ENCODE data around the gene ZNF350. TPM values are rescaled to one million over a fixed set of nuclear protein-coding genes. Genes with fewer than 3 reads are reported as not detected.
"Not testable (repeated sequence)": the region's sequence is repeated elsewhere in the genome, so short reads cannot be mapped to it uniquely, and the experiment has no call there.

Gene ZNF350
- total RNA-seq, 2 donors from 2014 or later: 3.1 to 5.9 TPM

DNA sequence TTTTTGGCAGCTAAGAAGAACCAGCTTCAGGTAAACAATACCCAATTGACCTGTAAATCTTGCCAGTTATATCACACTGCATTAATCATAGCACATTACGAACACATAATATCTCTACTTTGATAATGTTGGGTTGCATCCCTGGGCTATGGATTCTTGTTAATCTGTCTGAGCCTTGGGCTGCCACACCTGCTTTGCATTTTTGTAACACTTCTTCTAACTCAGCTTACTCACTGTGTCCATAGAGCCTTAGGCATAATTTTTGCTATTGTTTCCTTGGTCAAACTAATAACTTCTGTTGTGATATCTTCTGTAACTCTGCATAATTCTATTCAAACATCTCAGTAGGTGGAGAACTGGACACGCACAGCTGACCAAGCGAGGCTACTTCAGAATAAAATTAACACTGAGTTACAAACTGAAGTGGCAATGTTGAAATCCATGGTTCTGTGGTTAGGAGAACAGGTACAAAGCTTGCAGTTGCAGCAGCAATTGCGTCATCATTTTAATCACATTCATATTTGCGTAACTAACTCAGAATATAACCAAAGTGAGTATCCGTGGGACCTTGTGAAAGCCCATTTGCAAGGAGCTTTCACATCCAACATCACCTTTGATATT lies 6.4 kb downstream of the ZNF350 start:
- TF ChIP-seq, protein P1, sequence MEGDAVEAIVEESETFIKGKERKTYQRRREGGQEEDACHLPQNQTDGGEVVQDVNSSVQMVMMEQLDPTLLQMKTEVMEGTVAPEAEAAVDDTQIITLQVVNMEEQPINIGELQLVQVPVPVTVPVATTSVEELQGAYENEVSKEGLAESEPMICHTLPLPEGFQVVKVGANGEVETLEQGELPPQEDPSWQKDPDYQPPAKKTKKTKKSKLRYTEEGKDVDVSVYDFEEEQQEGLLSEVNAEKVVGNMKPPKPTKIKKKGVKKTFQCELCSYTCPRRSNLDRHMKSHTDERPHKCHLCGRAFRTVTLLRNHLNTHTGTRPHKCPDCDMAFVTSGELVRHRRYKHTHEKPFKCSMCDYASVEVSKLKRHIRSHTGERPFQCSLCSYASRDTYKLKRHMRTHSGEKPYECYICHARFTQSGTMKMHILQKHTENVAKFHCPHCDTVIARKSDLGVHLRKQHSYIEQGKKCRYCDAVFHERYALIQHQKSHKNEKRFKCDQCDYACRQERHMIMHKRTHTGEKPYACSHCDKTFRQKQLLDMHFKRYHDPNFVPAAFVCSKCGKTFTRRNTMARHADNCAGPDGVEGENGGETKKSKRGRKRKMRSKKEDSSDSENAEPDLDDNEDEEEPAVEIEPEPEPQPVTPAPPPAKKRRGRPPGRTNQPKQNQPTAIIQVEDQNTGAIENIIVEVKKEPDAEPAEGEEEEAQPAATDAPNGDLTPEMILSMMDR (IDR thresholded peaks at IDR 0.05): no peak
- no peak for TF ChIP-seq POLR2A (IDR thresholded peaks at IDR 0.05)

DNA sequence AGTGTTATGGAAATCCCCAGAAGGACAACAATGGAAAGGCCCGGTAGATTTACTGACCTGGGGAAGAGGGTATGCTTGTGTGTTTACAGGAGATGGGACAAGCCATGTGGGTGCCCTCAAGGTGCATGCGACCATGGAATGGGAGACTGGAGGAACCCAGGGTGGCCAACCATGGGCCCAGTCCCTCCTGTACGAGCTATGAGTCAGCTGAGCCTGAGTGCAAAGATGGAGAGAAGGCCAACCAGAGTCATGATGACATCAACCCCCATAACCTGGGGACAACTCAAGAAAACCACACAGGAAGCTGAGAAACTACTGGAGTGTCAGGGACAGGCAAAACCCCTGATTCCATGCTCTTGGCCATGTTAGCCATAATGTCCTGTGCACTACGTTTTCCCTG lies 7.8 kb downstream of the ZNF350 start:
- Histone ChIP-seq H3K36me3 (replicated peaks in 1 of 2; ENCODE audit: insufficient read depth in 1 of 2, low read depth in 2 of 2) (peaks cover 2 to 6% of the 10 kb centered on the region in 2 donors), H3K4me1 (no peaks in the 10 kb centered on the region), H3K27me3 (no peaks in the 10 kb centered on the region), H3K9me3 (peaks cover 0 to 74% (median 0%) of the 10 kb centered on the region in 3 donors), H3K27ac (no peak overlapping the region), H3K4me3 (no peak overlapping the region)
- intact Hi-C loops (cut with DNase I): no loop called here
- DNase-seq (no peak), ATAC-seq (no peak)
- TF ChIP-seq, protein P1 (IDR thresholded peaks at IDR 0.05): no peak
- TF ChIP-seq POLR2A (IDR thresholded peaks at IDR 0.05): no peak
- WGBS, 2 donors: 92 to 100% methylated on average over 4 of the region's 4 CpGs

More for the DNA sequence above, 6.4 kb downstream of the ZNF350 start:
- Histone ChIP-seq H3K9me3 (peaks cover 0 to 61% (median 0%) of the 10 kb centered on the region in 3 donors), H3K27me3 (no peaks in the 10 kb centered on the region), H3K27ac (no peak overlapping the region), H3K4me1 (peaks cover 2% of the 10 kb centered on the region), H3K36me3 (replicated peaks in 1 of 2; ENCODE audit: insufficient read depth in 1 of 2, low read depth in 2 of 2) (no peaks in the 10 kb centered on the region), H3K4me3 (no peak overlapping the region)
- intact Hi-C loops (cut with DNase I): no loop called here
- DNase-seq (no peak), ATAC-seq (no peak)
- 90 to 98% methylated on average over 6 of the region's 6 CpGs for WGBS, 2 donors

DNA sequence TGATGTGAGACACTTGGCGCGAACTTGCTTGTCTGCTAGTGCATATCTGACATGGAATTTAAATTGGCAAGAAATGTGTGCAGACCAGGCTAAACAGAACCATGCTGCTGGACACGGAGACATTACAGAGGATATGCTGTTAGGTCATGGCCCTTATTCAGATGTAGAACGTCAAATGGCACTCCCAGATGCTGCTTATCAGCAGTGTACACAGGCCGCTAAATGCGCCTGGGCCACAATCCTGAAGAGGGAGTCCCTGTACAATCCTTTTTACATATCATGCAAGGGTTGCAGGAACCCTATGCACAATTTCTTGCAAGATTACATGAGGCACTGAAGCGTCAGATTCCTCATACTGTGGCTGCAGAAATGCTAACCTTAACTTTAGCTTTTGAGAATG lies 9.3 kb downstream of the ZNF350 start:
- H3K4me3 ChIP-seq: no peak overlapping the region
- no peak overlapping the region for H3K27ac ChIP-seq
- TF ChIP-seq POLR2A (IDR thresholded peaks at IDR 0.05): no peak
- TF ChIP-seq, protein P1 (IDR thresholded peaks at IDR 0.05): no peak
- 85 to 92% methylated on average over 7 of the region's 7 CpGs for WGBS, 2 donors
- intact Hi-C loops (cut with DNase I): no loop called here
- H3K27me3 ChIP-seq: no peaks in the 10 kb centered on the region
- H3K4me1 ChIP-seq: no peaks in the 10 kb centered on the region
- peaks cover 13 to 22% of the 10 kb centered on the region in 2 donors for H3K36me3 ChIP-seq (replicated peaks in 1 of 2; ENCODE audit: insufficient read depth in 1 of 2, low read depth in 2 of 2)
- H3K9me3 ChIP-seq: peaks cover 0 to 86% (median 0%) of the 10 kb centered on the region in 3 donors
- DNase-seq: no peak
- ATAC-seq: no peak

DNA sequence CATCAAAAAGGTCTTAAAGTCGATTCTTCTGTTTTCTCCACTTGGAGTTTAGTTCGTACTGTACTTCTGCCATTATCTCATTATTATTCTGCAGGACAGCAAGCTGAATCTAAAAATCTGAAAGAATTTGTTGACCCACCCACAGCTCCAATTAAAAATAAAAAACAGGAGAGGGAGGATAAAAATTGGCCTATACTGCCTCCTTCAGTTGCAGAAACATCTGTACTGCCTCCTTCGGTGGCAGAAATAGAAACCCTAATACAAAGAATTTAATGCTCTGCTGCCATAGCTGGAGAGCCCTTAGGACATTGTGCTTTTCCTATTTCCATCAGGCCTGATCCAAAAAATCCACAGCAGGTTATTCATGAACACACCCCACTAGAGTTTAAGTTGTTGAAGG lies 9.8 kb downstream of the ZNF350 start:
- peaks cover 0 to 90% (median 0%) of the 10 kb centered on the region in 3 donors for H3K9me3 ChIP-seq

DNA sequence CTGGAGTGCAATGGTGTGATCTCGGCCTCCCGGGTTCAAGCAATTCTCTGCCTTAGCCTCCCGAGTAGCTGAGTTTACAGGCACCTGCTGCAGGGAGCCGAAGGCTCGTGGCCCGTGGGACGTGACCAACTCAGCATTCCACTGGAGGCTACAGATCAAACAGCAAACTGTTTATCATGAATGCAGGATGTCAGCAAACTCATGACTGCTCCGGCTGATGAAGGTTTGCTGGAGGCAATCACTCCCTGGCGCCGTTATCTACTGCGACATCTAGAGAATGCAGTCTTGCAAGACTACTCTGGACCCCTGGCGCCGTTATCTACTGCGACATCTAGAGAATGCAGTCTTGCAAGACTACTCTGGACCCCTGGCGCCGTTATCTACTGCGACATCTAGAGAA lies 10.9 kb downstream of the ZNF350 start:
- H3K27ac ChIP-seq; intact Hi-C loops (cut with DNase I); ATAC-seq; H3K4me3 ChIP-seq; H3K27me3 ChIP-seq; H3K4me1 ChIP-seq; DNase-seq: not testable (repeated sequence)
- Histone ChIP-seq H3K36me3 (replicated peaks in 1 of 2; ENCODE audit: insufficient read depth in 1 of 2, low read depth in 2 of 2) (peaks cover 19 to 36% of the 10 kb centered on the region in 2 donors), H3K9me3 (peaks cover 0 to 91% (median 5%) of the 10 kb centered on the region in 3 donors)
- 95 to 99% methylated on average over 17 of the region's 17 CpGs for WGBS, 2 donors

More for the DNA sequence above, 9.8 kb downstream of the ZNF350 start:
- 86 to 88% methylated on average over 3 of the region's 3 CpGs for WGBS, 2 donors
- no peak for DNase-seq
- Histone ChIP-seq H3K27ac (no peak overlapping the region), H3K4me3 (no peak overlapping the region), H3K27me3 (no peaks in the 10 kb centered on the region), H3K36me3 (replicated peaks in 1 of 2; ENCODE audit: insufficient read depth in 1 of 2, low read depth in 2 of 2) (peaks cover 14 to 26% of the 10 kb centered on the region in 2 donors), H3K4me1 (no peaks in the 10 kb centered on the region)
- TF ChIP-seq POLR2A (IDR thresholded peaks at IDR 0.05): no peak
- TF ChIP-seq, protein P1 (IDR thresholded peaks at IDR 0.05): no peak
- intact Hi-C loops (cut with DNase I): no loop called here
- ATAC-seq: no peak
